ENCODE results near the gene SEZ6L2. TPM values are rescaled to one million over a fixed set of nuclear protein-coding genes. Genes with fewer than 3 reads are reported as not detected.

Gene SEZ6L2
- total RNA-seq, 2 experiments from 2014 or later, result not detected

DNA sequence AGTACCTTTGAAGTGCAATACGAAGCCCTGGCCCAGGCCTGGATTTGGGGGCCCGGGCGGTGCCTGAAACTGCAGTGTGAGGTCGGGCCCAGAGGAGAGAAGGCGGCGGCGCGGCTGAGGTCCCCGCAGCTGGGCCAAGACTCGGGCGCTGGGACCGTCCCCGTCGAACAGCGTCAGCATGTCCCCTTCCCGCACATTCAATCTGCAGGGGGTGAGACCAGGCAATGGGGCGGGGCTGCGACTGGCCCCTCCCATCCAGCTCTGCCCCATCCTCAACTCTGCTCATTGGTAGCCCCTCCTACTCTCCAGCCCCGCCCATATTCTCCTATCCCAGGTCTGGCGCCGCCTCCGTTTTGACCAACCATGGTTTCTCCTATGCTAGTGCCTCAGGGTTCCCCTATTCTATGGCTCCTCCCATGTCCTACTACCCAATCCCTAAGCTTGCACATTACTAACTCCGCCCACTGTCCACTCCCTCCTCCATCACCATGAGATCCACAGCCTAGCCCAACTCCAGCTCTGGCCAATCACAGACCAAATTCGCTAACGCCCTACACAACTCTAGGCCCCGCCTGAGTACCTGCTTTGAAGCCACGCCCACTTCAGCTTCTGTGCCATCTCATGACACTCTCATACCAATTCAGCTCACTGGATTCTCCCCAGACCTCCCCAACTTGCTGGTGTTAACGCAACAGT is 21.9 kb downstream of the SEZ6L2 start:
- Histone ChIP-seq H3K4me3 (ENCODE audit: low read length) (peak overlapping the region; percentile 45), H3K27ac (ENCODE audit: low read depth in 1 of 2, low read length in 2 of 2) (no peak overlapping the region), H3K9me3 (ENCODE audit: control insufficient read depth in 1 of 2, insufficient read depth in 1 of 2, low read length in 2 of 2) (peaks cover 0 to 10% of the 10 kb centered on the region in 2 experiments), H3K27me3 (ENCODE audit: control insufficient read depth in 1 of 2, insufficient read depth in 2 of 2, low read length in 2 of 2) (peaks cover 23 to 29% of the 10 kb centered on the region in 2 experiments), H3K4me1 (ENCODE audit: insufficient read depth, low read length) (peaks cover 20% of the 10 kb centered on the region), H3K36me3 (ENCODE audit: insufficient read depth, low read length) (no peaks in the 10 kb centered on the region)
- ChIA-PET CTCF (interaction anchor here (2.3 kb wide), 1 partner anchor 29 kb away, joined by 7 read pairs; no protein-coding TSS in a partner anchor), POLR2A (interaction anchor here (1.3 kb wide), 2 partner anchors 14 to 148 kb away, joined by 3 to 10 read pairs; partner anchors contain the start of gene CDIPT)
- peaks cover 29% of the 10 kb centered on the region for H3K27me3 Mint-ChIP-seq
- DNase-seq, result peak in 11 of 14 experiments; percentile 18 to 77 (median 38)
- TF ChIP-seq, protein P1, sequence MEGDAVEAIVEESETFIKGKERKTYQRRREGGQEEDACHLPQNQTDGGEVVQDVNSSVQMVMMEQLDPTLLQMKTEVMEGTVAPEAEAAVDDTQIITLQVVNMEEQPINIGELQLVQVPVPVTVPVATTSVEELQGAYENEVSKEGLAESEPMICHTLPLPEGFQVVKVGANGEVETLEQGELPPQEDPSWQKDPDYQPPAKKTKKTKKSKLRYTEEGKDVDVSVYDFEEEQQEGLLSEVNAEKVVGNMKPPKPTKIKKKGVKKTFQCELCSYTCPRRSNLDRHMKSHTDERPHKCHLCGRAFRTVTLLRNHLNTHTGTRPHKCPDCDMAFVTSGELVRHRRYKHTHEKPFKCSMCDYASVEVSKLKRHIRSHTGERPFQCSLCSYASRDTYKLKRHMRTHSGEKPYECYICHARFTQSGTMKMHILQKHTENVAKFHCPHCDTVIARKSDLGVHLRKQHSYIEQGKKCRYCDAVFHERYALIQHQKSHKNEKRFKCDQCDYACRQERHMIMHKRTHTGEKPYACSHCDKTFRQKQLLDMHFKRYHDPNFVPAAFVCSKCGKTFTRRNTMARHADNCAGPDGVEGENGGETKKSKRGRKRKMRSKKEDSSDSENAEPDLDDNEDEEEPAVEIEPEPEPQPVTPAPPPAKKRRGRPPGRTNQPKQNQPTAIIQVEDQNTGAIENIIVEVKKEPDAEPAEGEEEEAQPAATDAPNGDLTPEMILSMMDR (IDR thresholded peaks at IDR 0.05), result no peak
- H3K9me3 Mint-ChIP-seq, result no peaks in the 10 kb centered on the region
- peak; percentile 66 for ATAC-seq (ENCODE audit: poor library complexity)
- intact Hi-C loops (cut with DNase I, micrococcal nuclease), result no loop called here
- no peaks in the 10 kb centered on the region for H3K36me3 Mint-ChIP-seq (ENCODE audit: low read depth)
- no peak overlapping the region for H3K27ac Mint-ChIP-seq
- H3K4me1 Mint-ChIP-seq (ENCODE audit: low read depth), result peaks cover 18% of the 10 kb centered on the region
- peak overlapping the region; percentile 89 for H3K4me3 Mint-ChIP-seq

GRCh38 chr16:29876594-29877249 is 22.6 kb downstream of the SEZ6L2 start:
- POLR2A ChIA-PET, result interaction anchor here (1.3 kb wide), 2 partner anchors 13 to 147 kb away, joined by 3 to 10 read pairs; partner anchors contain the start of gene CDIPT
- H3K9me3 Mint-ChIP-seq, result no peaks in the 10 kb centered on the region
- no peak overlapping the region for H3K27ac ChIP-seq (ENCODE audit: low read depth in 1 of 2, low read length in 2 of 2)
- CTCF ChIA-PET, result interaction anchor here (2.3 kb wide), 1 partner anchor 28 kb away, joined by 7 read pairs; no protein-coding TSS in a partner anchor
- ATAC-seq (ENCODE audit: poor library complexity) (peak; percentile 40), DNase-seq (peak in 12 of 14 experiments; percentile 12 to 59 (median 26))
- H3K9me3 ChIP-seq (ENCODE audit: control insufficient read depth in 1 of 2, insufficient read depth in 1 of 2, low read length in 2 of 2), result peaks cover 0 to 10% of the 10 kb centered on the region in 2 experiments
- H3K4me1 ChIP-seq (ENCODE audit: insufficient read depth, low read length), result peaks cover 20% of the 10 kb centered on the region
- H3K27me3 Mint-ChIP-seq, result peaks cover 29% of the 10 kb centered on the region
- H3K4me3 ChIP-seq (ENCODE audit: low read length), result peak overlapping the region; percentile 45
- H3K36me3 ChIP-seq (ENCODE audit: insufficient read depth, low read length), result no peaks in the 10 kb centered on the region
- TF ChIP-seq, protein P1 (IDR thresholded peaks at IDR 0.05), result no peak
- peaks cover 23 to 29% of the 10 kb centered on the region in 2 experiments for H3K27me3 ChIP-seq (ENCODE audit: control insufficient read depth in 1 of 2, insufficient read depth in 2 of 2, low read length in 2 of 2)
- H3K27ac Mint-ChIP-seq, result no peak overlapping the region
- intact Hi-C loops (cut with DNase I, micrococcal nuclease), result no loop called here
- peak overlapping the region; percentile 89 for H3K4me3 Mint-ChIP-seq
- H3K36me3 Mint-ChIP-seq (ENCODE audit: low read depth), result no peaks in the 10 kb centered on the region
- H3K4me1 Mint-ChIP-seq (ENCODE audit: low read depth), result peaks cover 18% of the 10 kb centered on the region

DNA sequence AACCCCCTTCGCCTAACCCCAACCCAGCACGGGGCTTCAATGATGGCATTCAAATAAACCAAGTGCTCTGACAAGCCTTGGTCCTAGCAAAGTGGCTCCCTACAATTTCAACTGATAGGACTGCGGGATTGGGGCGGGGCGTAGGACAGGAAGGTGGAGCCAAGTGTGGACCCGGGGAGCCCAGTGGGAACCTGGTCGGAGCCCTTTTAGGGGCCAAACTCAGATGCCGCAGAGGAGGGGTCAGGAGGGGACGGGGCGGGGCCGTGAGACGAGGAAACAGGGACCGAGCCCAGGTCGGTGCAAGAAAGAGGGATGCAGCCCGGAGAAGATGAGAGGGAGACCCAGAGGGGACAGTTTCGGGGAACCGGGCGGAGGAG is 23.1 kb downstream of the SEZ6L2 start:
- Histone ChIP-seq H3K9me3 (ENCODE audit: control insufficient read depth in 1 of 2, insufficient read depth in 1 of 2, low read length in 2 of 2) (peaks cover 0 to 10% of the 10 kb centered on the region in 2 experiments), H3K27ac (ENCODE audit: low read depth in 1 of 2, low read length in 2 of 2) (no peak overlapping the region), H3K27me3 (ENCODE audit: control insufficient read depth in 1 of 2, insufficient read depth in 2 of 2, low read length in 2 of 2) (peaks cover 23 to 28% of the 10 kb centered on the region in 2 experiments), H3K4me1 (ENCODE audit: insufficient read depth, low read length) (peaks cover 20% of the 10 kb centered on the region), H3K36me3 (ENCODE audit: insufficient read depth, low read length) (no peaks in the 10 kb centered on the region), H3K4me3 (ENCODE audit: low read length) (peak overlapping the region; percentile 45)
- Mint-ChIP-seq H3K36me3 (ENCODE audit: low read depth) (no peaks in the 10 kb centered on the region), H3K27ac (no peak overlapping the region), H3K4me1 (ENCODE audit: low read depth) (peaks cover 18% of the 10 kb centered on the region), H3K4me3 (peak overlapping the region; percentile 54), H3K9me3 (no peaks in the 10 kb centered on the region), H3K27me3 (peaks cover 27% of the 10 kb centered on the region)
- ATAC-seq (ENCODE audit: poor library complexity) (no peak), DNase-seq (peak in 1 of 14 experiments; percentile 12)
- POLR2A ChIA-PET, result interaction anchor here (1.3 kb wide), 2 partner anchors 13 to 147 kb away, joined by 3 to 10 read pairs; partner anchors contain the start of gene CDIPT
- CTCF ChIA-PET, result no interaction called here
- intact Hi-C loops (cut with DNase I, micrococcal nuclease), result no loop called here
- TF ChIP-seq, protein P1 (IDR thresholded peaks at IDR 0.05), result no peak
